Osteocyte (in vitro differentiated cells): Measurements from ENCODE around the gene EEPD1. TPM values are rescaled to one million over a fixed set of nuclear protein-coding genes. Genes with fewer than 3 reads are reported as not detected.

ENCODE experiments used
- DNase-seq: peaks from one replicate; pipeline ENCODE4 v3.0.0; 2021; ENCODE audit warnings: mixed read lengths; ENCODE audit not compliant: unreplicated experiment; ENCODE audit errors: extremely low spot score
- H3K27ac Mint-ChIP-seq: one replicate; pipeline ENCODE4 v1.8.0; 2021; ENCODE audit warnings: mild to moderate bottlenecking, mixed read lengths; ENCODE audit not compliant: unreplicated experiment
- H3K27me3 Mint-ChIP-seq: one replicate; pipeline ENCODE4 v1.8.0; 2021; ENCODE audit warnings: mixed read lengths; ENCODE audit not compliant: unreplicated experiment
- H3K36me3 Mint-ChIP-seq: one replicate; pipeline ENCODE4 v1.8.0; 2021; ENCODE audit warnings: mixed read lengths; ENCODE audit not compliant: unreplicated experiment
- H3K4me1 Mint-ChIP-seq: one replicate; pipeline ENCODE4 v1.8.0; 2021; ENCODE audit warnings: mixed read lengths; ENCODE audit not compliant: unreplicated experiment
- H3K4me3 Mint-ChIP-seq: one replicate; pipeline ENCODE4 v1.8.0; 2021; ENCODE audit warnings: mild to moderate bottlenecking, moderate library complexity, mixed read lengths; ENCODE audit not compliant: unreplicated experiment
- H3K9me3 Mint-ChIP-seq: one replicate; pipeline ENCODE4 v1.8.0; 2021; ENCODE audit warnings: mixed read lengths; ENCODE audit not compliant: unreplicated experiment
- total RNA-seq: library from RNA; stranded (reverse); gene quantifications from 2 replicates; pipeline ENCODE4 v1.2.1, GENCODE V29; 2021
- TF ChIP-seq, protein P1 (sequence below): fragments of 200-600 bp; sonication (generic); IDR thresholded peaks from 2 replicates; pipeline ENCODE4 v1.5.0; 2021; ENCODE audit warnings: antibody characterized with exemption, mild to moderate bottlenecking, moderate library complexity

Gene EEPD1
- total RNA-seq, 1 donor from 2014 or later: 1.3 TPM

DNA sequence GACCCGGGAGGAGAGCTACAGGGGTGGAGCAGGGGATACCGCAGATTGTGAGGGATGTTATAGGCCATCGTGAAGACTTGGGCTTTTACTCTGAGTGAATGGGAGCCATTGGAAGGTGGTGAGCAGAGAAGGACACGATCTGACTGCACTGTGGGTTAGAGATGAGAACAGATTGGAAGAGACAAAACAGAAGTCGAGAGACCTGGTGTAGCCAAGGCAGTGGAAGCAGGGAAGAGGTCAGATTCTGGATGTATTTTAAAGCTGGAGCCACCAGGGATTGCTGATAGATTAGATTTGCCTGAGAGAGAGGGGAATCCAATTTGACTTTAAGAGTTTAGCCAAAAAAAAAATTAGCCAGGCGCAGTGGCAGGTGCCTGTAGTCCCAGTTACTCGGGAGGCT, 21.6 kb upstream of the EEPD1 start:
- H3K27ac Mint-ChIP-seq: no peak overlapping the region
- no peaks in the 10 kb centered on the region for H3K36me3 Mint-ChIP-seq
- no peaks in the 10 kb centered on the region for H3K9me3 Mint-ChIP-seq
- H3K4me3 Mint-ChIP-seq: no peak overlapping the region
- DNase-seq: no peak
- peaks cover 16% of the 10 kb centered on the region for H3K4me1 Mint-ChIP-seq
- TF ChIP-seq, protein P1, sequence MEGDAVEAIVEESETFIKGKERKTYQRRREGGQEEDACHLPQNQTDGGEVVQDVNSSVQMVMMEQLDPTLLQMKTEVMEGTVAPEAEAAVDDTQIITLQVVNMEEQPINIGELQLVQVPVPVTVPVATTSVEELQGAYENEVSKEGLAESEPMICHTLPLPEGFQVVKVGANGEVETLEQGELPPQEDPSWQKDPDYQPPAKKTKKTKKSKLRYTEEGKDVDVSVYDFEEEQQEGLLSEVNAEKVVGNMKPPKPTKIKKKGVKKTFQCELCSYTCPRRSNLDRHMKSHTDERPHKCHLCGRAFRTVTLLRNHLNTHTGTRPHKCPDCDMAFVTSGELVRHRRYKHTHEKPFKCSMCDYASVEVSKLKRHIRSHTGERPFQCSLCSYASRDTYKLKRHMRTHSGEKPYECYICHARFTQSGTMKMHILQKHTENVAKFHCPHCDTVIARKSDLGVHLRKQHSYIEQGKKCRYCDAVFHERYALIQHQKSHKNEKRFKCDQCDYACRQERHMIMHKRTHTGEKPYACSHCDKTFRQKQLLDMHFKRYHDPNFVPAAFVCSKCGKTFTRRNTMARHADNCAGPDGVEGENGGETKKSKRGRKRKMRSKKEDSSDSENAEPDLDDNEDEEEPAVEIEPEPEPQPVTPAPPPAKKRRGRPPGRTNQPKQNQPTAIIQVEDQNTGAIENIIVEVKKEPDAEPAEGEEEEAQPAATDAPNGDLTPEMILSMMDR: no peak
- peaks cover 17% of the 10 kb centered on the region for H3K27me3 Mint-ChIP-seq

DNA sequence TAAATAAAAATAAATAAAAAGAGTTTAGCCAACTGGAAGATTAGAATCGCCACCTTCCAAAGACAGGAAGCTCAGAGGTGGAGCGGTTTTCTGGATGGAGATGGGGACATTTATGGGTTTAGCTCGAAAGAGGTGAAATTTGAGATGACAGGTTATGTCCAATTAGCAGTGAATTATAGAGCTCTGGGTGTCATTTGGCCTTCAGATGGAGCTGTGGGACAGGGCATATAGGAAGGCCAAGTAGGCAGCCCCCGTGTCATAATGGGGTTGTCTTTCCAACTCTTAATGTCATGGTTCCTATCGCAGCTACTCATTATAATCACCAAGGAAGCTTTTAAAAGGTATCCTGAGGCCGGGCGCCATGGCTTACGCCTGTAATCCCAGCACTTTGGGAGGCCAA, 21.0 kb upstream of the EEPD1 start:
- TF ChIP-seq, protein P1: no peak
- no peaks in the 10 kb centered on the region for H3K9me3 Mint-ChIP-seq
- H3K27ac Mint-ChIP-seq: no peak overlapping the region
- H3K4me3 Mint-ChIP-seq: no peak overlapping the region
- H3K27me3 Mint-ChIP-seq: peaks cover 17% of the 10 kb centered on the region
- no peaks in the 10 kb centered on the region for H3K36me3 Mint-ChIP-seq
- DNase-seq: no peak
- H3K4me1 Mint-ChIP-seq: peaks cover 16% of the 10 kb centered on the region

DNA sequence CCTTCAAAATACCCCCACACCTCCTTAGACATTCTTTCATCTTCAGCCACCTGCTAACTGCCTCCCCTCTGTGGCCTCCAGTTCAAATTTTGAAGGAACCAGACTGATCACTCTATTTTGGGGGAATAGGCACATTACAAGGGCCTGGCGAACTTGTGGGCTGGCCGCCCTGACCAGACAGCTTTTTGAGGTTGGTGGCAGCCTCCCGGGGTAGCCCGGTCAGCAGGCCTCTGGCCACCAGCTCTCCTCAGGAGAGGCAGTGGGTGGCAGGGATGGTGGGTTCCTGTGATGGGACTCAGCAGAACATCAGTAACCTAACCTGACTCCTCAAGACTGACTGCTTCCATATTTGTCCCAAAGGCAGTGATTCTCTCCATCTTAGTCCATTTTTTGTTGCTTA, 17.4 kb upstream of the EEPD1 start:
- Mint-ChIP-seq H3K9me3 (no peaks in the 10 kb centered on the region), H3K4me1 (peaks cover 3% of the 10 kb centered on the region), H3K4me3 (no peak overlapping the region), H3K27me3 (peaks cover 32% of the 10 kb centered on the region), H3K36me3 (no peaks in the 10 kb centered on the region), H3K27ac (no peak overlapping the region)
- TF ChIP-seq, protein P1: no peak
- no peak for DNase-seq

DNA sequence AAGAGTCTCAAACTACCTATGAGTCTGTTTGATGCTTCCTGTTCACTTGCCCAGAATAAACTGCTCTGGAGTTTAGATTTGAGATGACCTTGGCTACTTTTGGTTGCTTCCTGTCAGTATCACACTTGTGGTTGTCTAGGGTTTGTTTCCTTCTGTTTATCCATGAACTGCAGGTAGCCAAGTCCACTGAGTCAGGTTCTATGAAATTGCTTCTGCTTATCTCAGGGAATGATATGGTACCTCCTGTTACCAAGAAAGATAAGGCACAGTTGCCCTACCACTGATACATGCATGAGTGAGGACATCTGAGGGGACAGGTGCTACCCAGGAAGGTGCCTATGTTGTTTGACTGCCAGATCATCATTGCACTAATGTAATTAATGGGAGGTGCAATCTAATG, 15.8 kb upstream of the EEPD1 start:
- Mint-ChIP-seq H3K4me1 (no peaks in the 10 kb centered on the region), H3K27ac (no peak overlapping the region), H3K27me3 (peaks cover 40% of the 10 kb centered on the region), H3K36me3 (peaks cover 2% of the 10 kb centered on the region), H3K4me3 (no peak overlapping the region), H3K9me3 (peaks cover 4% of the 10 kb centered on the region)
- DNase-seq: no peak
- TF ChIP-seq, protein P1: no peak

DNA sequence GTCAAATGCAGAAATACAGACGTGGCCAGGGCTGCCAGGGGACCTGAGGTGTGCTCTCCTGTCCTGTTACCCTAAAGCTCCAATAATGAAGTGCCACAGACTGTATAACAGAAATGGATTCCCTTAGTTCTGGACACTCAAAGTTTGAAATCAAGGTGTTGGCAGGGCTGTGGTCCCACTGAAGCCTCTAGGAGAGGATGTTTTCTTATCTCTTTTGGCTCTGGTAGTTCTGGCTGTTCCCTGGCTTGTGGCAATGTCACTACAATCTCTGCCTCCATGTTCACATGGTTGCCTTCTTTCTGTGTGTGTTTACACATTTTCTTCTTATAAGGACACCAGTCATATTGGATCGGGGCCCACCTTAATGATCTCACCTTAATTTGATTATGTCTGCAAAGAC, 15.3 kb upstream of the EEPD1 start:
- H3K4me3 Mint-ChIP-seq: no peak overlapping the region
- no peak overlapping the region for H3K27ac Mint-ChIP-seq
- TF ChIP-seq, protein P1: no peak
- H3K9me3 Mint-ChIP-seq: peaks cover 4% of the 10 kb centered on the region
- peaks cover 40% of the 10 kb centered on the region for H3K27me3 Mint-ChIP-seq
- peaks cover 2% of the 10 kb centered on the region for H3K36me3 Mint-ChIP-seq
- no peaks in the 10 kb centered on the region for H3K4me1 Mint-ChIP-seq
- no peak for DNase-seq
